Activated naive CD8-positive, alpha-beta T cell treated with anti-CD3 and anti-CD28 coated beads, Interleukin-2, amount 50 U/mL, for 16 hours (primary cell): ENCODE measurements around the gene TMEM179B.

Experiments
- DNase-seq: peaks from one replicate; pipeline ENCODE4 v3.0.0-alpha.2; 2020; ENCODE audit warnings: low read depth, low spot score

TMEM179B gene

DNA sequence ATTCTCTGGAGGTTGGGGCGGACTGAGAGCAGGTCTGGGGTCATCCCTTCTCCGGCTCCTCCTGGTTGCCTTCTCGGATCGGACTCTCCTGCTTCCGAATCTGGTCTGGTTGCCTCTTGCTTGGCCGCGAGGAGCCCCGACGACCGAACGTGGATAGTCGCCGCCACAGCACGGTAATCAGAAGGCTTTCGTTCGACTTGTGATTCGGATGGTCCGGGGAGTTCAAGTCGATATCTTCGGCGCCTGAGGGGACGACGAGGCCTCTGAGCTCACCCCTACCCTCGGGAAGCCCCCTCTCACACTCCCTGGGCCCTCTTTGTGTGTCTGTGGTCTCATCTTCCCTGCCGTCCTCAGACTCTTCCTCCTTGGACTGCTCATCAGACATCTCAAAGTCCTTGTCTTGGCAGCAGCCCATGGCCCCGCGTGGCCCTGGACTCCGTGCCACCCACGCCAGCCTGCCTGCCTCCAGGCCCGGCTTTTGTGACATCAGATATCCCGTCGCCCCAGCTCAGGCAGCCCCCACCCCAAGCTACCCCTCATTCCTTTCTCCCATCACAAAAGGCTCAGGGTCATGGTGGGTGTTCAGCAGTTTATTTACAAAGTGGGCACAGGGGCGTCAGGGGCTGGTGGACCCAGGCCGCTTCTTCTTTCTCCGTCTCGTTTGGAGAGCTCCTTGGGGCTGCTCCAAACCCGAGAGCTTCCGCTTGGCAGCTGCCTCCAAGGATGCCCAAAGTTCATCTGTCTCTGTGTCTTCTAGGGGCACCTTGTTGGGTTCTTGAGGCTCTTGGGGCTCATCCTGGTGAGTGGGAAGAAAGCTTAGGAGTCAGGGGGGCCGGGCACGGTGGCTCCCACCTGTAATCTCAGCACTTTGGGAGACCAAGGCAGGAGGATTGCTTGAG is 45.4 kb downstream of the TMEM179B start, which contains the start of gene TEX54:
TEX54 (minus strand) TSS at position 506 of the 899 bp plus-strand sequence.
- DNase-seq: no peak

GRCh38 chr11:62835336-62835735 is 48.1 kb downstream of the TMEM179B start:
- DNase-seq: no peak

GRCh38 chr11:62839050-62839945 is 52.1 kb downstream of the TMEM179B start, which contains the start of gene WDR74:
Gene WDR74 (minus strand): TSS chr11:62839590. CDS start chr11:62839570, 20 bp downstream.
- peak; percentile 76 for DNase-seq
